H1 (cell line): ENCODE measurements around the gene UNC13D. TPM values are rescaled to one million over a fixed set of nuclear protein-coding genes. Genes with fewer than 3 reads are reported as not detected.

Experiments used
- ASH2L ChIP-seq: fragments of 200-600, 300-600 bp; sonication (generic); IDR thresholded peaks from one replicate; pipeline ENCODE4 v1.7.1; 2017; ENCODE audit warnings: low read length
- KDM5A ChIP-seq: fragments of 200-600 bp; IDR thresholded peaks from 2 replicates; pipeline ENCODE4 v1.7.1; 2012; ENCODE audit warnings: mild to moderate bottlenecking, low read length, inconsistent platforms, mixed read lengths
- SIRT6 ChIP-seq: IDR thresholded peaks from one replicate; pipeline ENCODE4 v1.7.1; 2012; ENCODE audit warnings: low read length, inconsistent platforms
- SRF ChIP-seq: IDR thresholded peaks from 2 replicates; pipeline ENCODE4 v1.6.1; 2011; ENCODE audit warnings: mild to moderate bottlenecking, low read depth, low read length, moderate library complexity
- TBP ChIP-seq: IDR thresholded peaks from 2 replicates; pipeline ENCODE4 v1.6.1; 2011; ENCODE audit warnings: low read depth, low read length, improper control_type of control experiment
- TEAD4 ChIP-seq: IDR thresholded peaks from 2 replicates; pipeline ENCODE4 v1.6.1; 2012; ENCODE audit warnings: low read depth, low read length, inconsistent platforms, mixed read lengths
- ZNF274 ChIP-seq: IDR thresholded peaks from 2 replicates; pipeline ENCODE4 v1.7.0; 2012; ENCODE audit warnings: low read length, borderline replicate concordance; ENCODE audit errors: extremely low read depth
- polyA plus RNA-seq, 7 experiments: library from polyadenylated mRNA; depleted of rRNA in 3 of 7; stranded (reverse) in 5 of 7; unstranded in 2 of 7; fragments of >200 nt in 5 of 7; fragments of 200-250 nt in 2 of 7; gene quantifications; 1 replicate in 5 of 7; 2 replicates in 1 of 7; 4 replicates in 1 of 7; pipeline versions ENCODE4 v1.2.1 to v1.2.3, GENCODE V29; 2011 to 2013; ENCODE audit warnings: missing spikeins in 2 of 7, mixed read lengths in 2 of 7
- total RNA-seq: library from RNA; stranded (reverse); fragmentation: NEBNext Ultra II Directional; extraction: Animal tissue kit (Norgen Biotek cat#: 25700); gene quantifications from 2 replicates; pipeline ENCODE4 v1.2.1, GENCODE V29; 2021
- TF ChIP-seq, protein P1 (sequence below): IDR thresholded peaks from 2 replicates; pipeline ENCODE4 v1.6.1; 2012; ENCODE audit warnings: inconsistent platforms
- TF ChIP-seq, protein P2 (sequence below), 3 experiments: IDR thresholded peaks; 1 replicate in 2 of 3; 2 replicates in 1 of 3; pipeline versions ENCODE4 v1.5.1 to v1.6.1; 2011; ENCODE audit warnings: low read length in 3 of 3, mild to moderate bottlenecking in 3 of 3, inconsistent platforms in 2 of 3, low read depth in 1 of 3, moderate library complexity in 1 of 3; ENCODE audit not compliant: insufficient read depth in 1 of 3; ENCODE audit errors: control extremely low read depth in 1 of 3

Gene UNC13D
- total and polyA plus RNA-seq, 2 of the 8 experiments (the other 6 are each of a cell fraction or from before 2014, with no cell fraction given): 3.6 to 8.4 TPM

DNA sequence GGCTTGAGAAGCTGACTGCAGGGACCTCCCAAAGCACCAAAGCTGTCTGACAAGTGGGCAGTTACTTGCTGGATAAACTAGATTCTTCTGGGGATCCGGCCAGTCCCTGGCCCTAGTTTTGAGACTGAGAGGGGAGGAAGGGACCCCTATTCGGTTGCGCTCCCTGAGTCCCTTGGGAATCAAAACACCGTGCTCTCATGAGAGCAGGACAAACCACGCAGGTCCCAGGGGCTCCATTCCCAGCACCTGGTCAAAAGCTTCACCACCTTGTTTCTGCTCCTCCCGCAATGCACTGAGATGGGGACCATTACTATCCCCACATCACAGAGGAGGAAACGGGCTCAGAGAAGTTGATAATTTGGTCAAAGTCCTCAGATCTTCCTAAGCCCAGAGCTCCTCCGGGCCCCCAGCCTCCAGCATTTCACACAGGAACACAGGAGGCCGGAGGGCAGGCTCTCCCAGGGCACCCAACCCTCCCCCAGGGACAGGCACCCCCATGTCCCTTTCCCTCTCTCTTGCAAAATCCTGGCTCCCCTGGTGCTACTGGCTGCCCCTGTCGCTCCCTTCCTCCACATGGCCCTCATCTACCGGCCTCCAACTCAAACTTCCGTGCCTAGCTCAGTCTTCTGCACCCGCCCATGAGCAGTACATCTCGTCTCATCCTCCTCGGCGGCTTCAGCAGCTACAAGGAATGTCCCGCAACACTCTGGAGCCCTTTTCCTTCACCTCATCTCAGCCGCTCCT is 49.3 kb upstream of the UNC13D start (continued):
- TF ChIP-seq, protein P1, sequence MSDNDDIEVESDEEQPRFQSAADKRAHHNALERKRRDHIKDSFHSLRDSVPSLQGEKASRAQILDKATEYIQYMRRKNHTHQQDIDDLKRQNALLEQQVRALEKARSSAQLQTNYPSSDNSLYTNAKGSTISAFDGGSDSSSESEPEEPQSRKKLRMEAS: no peak
- TF ChIP-seq TBP (no peak), KDM5A (no peak), SIRT6 (no peak), ASH2L (no peak), ZNF274 (no peak), TEAD4 (no peak), SRF (no peak)
- TF ChIP-seq, protein P2, sequence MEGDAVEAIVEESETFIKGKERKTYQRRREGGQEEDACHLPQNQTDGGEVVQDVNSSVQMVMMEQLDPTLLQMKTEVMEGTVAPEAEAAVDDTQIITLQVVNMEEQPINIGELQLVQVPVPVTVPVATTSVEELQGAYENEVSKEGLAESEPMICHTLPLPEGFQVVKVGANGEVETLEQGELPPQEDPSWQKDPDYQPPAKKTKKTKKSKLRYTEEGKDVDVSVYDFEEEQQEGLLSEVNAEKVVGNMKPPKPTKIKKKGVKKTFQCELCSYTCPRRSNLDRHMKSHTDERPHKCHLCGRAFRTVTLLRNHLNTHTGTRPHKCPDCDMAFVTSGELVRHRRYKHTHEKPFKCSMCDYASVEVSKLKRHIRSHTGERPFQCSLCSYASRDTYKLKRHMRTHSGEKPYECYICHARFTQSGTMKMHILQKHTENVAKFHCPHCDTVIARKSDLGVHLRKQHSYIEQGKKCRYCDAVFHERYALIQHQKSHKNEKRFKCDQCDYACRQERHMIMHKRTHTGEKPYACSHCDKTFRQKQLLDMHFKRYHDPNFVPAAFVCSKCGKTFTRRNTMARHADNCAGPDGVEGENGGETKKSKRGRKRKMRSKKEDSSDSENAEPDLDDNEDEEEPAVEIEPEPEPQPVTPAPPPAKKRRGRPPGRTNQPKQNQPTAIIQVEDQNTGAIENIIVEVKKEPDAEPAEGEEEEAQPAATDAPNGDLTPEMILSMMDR (IDR thresholded peaks at IDR 0.05; ENCODE audit: control extremely low read depth in 1 of 3, insufficient read depth in 1 of 3, low read depth in 1 of 3, low read length in 3 of 3): no peak
